ENCODE measurements around the gene OXTR.

- no peak for TF ChIP-seq POLR2A (IDR thresholded peaks at IDR 0.05; ENCODE audit: low read length)
- TF ChIP-seq GATA1 (IDR thresholded peaks at IDR 0.05; ENCODE audit: low read depth, low read length), result no peak
Measured at GRCh38 chr3:8743021-8743601, 26.3 kb downstream of the OXTR start.
